ENCODE results near the gene SVOP. TPM values are rescaled to one million over a fixed set of nuclear protein-coding genes. Genes with fewer than 3 reads are reported as not detected.
"Not testable (repeated sequence)": the region's sequence is repeated elsewhere in the genome, so short reads cannot be mapped to it uniquely, and the experiment has no call there.

Gene SVOP
- total and polyA plus RNA-seq, 2 donors (not counting 1 experiment from before 2014, with no cell fraction given) = not detected

DNA sequence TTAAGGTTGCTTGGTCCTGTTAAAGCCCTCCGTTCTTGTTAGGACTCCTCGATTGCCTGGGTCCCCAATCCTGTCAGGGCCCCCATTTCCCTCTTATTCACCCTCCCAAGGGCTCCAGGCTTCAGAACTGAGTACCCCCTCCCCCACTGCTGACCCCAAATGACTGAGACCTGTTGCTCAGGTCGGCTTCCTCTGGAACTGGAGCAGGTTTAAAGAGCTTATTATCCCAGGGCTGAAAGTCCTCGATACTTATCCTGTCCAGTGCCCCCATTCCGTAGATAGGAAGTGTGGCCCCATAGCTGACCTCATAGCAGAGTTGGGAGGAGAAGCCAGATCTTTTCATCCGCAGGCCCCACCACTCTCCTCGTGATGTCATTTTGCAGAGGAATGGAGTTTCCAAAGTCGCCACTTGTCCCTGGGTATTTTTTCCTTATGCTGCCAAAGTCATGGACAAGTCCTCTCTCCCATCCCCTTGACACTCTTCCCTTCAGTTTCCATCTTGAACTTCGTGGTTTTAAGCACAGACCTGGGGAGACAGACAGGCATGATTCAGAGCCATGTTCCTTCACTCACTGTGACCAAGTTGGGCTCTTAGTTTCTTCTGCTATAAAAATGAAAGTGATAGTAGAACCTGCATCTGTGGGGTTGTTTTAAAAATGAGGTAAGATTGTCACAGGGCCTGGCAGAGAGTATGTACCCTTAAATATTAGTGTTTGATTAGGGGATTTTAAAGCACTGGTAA, 32.7 kb upstream of the SVOP start:
- Histone ChIP-seq H3K4me1 (ENCODE audit: control insufficient read depth, extremely low read depth, insufficient read depth, low read length) (no peaks in the 10 kb centered on the region), H3K79me2 (ENCODE audit: control insufficient read depth, insufficient read depth, low read length) (no peaks in the 10 kb centered on the region), H3K36me3 (ENCODE audit: control insufficient read depth, insufficient read depth, low read length) (no peaks in the 10 kb centered on the region), H3K4me3 (replicated peaks in 1 of 4; ENCODE audit: control extremely low read depth in 1 of 4, insufficient read depth in 1 of 4, low read depth in 3 of 4, low read length in 4 of 4) (peak overlapping the region; percentile 89 to 98 (median 93)), H3K4me2 (ENCODE audit: extremely low read depth, insufficient read depth, low read length) (peak overlapping the region; percentile 86), H4K20me1 (ENCODE audit: control insufficient read depth, extremely low read depth, insufficient read depth, low read length) (no peaks in the 10 kb centered on the region), H3K27ac (ENCODE audit: insufficient read depth, low read length) (no peak overlapping the region), H3K9ac (ENCODE audit: insufficient read depth, low read length) (peak overlapping the region; percentile 82), H3K27me3 (ENCODE audit: control insufficient read depth, insufficient read depth, low read length) (no peaks in the 10 kb centered on the region), H2AFZ (ENCODE audit: low read length) (peak overlapping the region; percentile 92), H3K9me3 (ENCODE audit: control insufficient read depth, insufficient read depth, low read depth, low read length) (no peaks in the 10 kb centered on the region)
- peak in 1 of 2 donors; percentile 1 for DNase-seq (ENCODE audit: low read depth in 2 of 2)
- TF ChIP-seq EZH2 (IDR thresholded peaks at IDR 0.05; ENCODE audit: low read length, missing control alignments) = no peak
- TF ChIP-seq, protein P1, sequence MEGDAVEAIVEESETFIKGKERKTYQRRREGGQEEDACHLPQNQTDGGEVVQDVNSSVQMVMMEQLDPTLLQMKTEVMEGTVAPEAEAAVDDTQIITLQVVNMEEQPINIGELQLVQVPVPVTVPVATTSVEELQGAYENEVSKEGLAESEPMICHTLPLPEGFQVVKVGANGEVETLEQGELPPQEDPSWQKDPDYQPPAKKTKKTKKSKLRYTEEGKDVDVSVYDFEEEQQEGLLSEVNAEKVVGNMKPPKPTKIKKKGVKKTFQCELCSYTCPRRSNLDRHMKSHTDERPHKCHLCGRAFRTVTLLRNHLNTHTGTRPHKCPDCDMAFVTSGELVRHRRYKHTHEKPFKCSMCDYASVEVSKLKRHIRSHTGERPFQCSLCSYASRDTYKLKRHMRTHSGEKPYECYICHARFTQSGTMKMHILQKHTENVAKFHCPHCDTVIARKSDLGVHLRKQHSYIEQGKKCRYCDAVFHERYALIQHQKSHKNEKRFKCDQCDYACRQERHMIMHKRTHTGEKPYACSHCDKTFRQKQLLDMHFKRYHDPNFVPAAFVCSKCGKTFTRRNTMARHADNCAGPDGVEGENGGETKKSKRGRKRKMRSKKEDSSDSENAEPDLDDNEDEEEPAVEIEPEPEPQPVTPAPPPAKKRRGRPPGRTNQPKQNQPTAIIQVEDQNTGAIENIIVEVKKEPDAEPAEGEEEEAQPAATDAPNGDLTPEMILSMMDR (conservative IDR thresholded peaks at IDR 0.05 in 1 of 2, IDR thresholded peaks at IDR 0.05 in 1 of 2; ENCODE audit: low read depth in 1 of 2, low read length in 2 of 2) = no peak

DNA sequence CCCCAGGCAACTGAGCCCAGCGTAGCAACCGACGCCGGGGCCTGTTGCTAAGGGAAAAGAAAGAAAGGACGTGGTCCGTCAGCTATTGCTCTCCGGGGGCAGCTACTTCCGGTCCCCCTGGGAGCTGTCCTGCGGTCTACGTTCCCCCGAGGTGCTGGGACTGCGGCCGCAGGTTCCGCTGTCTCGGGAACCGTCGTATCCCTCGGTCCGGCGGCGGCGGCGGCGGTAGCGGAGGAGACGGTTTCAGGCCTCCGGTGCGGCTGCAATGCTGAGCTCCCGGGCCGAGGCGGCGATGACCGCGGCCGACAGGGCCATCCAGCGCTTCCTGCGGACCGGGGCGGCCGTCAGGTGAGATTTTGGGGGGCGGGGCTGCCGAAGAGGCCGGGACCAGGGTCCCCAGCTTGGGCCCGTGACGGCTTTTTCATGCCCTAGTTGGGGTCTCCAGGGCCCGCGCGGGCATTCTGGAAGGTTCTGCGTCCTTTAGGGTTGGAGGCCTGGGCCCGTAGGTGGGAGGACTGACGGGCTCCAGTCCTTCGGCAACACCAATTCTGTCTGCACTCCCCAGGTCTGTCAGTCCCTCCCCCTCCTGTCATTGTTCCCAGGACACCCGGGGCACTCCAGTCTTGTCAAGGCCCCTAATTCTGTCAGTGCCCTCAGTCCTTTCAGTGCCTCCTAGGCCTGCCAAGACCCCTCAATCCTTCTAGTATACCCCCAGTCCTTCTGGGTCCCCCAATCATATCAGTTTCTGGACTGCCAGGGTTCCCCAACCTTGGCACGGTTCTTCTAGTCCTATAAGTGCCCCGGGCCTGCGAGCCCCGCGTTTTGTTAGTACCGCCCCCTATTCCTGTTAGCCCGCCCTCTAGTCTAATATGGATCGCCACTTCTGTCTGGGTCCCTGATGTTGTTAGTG, 31.8 kb upstream of the SVOP start, which contains the start of gene USP30:
Gene USP30 (plus strand): TSS at position 163 of the 910 bp plus-strand sequence. CDS start 103 bp downstream, at position 266.
- Histone ChIP-seq H3K27ac (ENCODE audit: insufficient read depth, low read length) (peak within 1 kb of the TSS; percentile 70), H3K4me3 (replicated peaks in 1 of 4; ENCODE audit: control extremely low read depth in 1 of 4, insufficient read depth in 1 of 4, low read depth in 3 of 4, low read length in 4 of 4) (peak within 1 kb of the TSS; percentile 89 to 98 (median 93)), H3K36me3 (ENCODE audit: control insufficient read depth, insufficient read depth, low read length) (no peaks in the 10 kb centered on the region), H3K27me3 (ENCODE audit: control insufficient read depth, insufficient read depth, low read length) (no peaks in the 10 kb centered on the region), H4K20me1 (ENCODE audit: control insufficient read depth, extremely low read depth, insufficient read depth, low read length) (no peaks in the 10 kb centered on the region), H3K9me3 (ENCODE audit: control insufficient read depth, insufficient read depth, low read depth, low read length) (no peaks in the 10 kb centered on the region), H3K4me1 (ENCODE audit: control insufficient read depth, extremely low read depth, insufficient read depth, low read length) (no peaks in the 10 kb centered on the region), H3K9ac (ENCODE audit: insufficient read depth, low read length) (peak within 1 kb of the TSS; percentile 82), H3K79me2 (ENCODE audit: control insufficient read depth, insufficient read depth, low read length) (no peaks in the 10 kb centered on the region), H3K4me2 (ENCODE audit: extremely low read depth, insufficient read depth, low read length) (peak within 1 kb of the TSS; percentile 86), H2AFZ (ENCODE audit: low read length) (peak within 1 kb of the TSS; percentile 92)
- DNase-seq (ENCODE audit: low read depth in 2 of 2) = peak; percentile 84 to 90
- no peak for TF ChIP-seq EZH2 (IDR thresholded peaks at IDR 0.05; ENCODE audit: low read length, missing control alignments)
- TF ChIP-seq, protein P1 (conservative IDR thresholded peaks at IDR 0.05 in 1 of 2, IDR thresholded peaks at IDR 0.05 in 1 of 2; ENCODE audit: low read depth in 1 of 2, low read length in 2 of 2) = no peak

DNA sequence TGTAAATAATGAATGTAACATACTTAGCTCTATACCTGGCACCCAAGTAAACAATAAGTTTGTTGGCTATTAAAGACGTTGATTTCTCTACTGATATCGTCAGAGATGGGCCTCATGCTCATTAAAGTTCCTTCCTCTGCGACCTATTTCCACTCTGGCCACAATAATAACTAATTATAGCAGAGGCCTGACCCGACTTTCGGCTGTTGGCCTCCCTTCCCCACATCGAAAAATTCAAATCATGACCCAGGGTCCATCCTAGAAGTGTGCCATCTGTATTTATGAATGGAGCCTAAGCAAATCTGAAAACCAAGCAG, 31.2 kb upstream of the SVOP start:
- H3K27ac ChIP-seq (ENCODE audit: insufficient read depth, low read length) = peak overlapping the region; percentile 70
- peak overlapping the region; percentile 82 for H3K9ac ChIP-seq (ENCODE audit: insufficient read depth, low read length)
- H3K4me1 ChIP-seq (ENCODE audit: control insufficient read depth, extremely low read depth, insufficient read depth, low read length) = no peaks in the 10 kb centered on the region
- H2AFZ ChIP-seq (ENCODE audit: low read length) = peak overlapping the region; percentile 74
- H3K79me2 ChIP-seq (ENCODE audit: control insufficient read depth, insufficient read depth, low read length) = no peaks in the 10 kb centered on the region
- H3K4me2 ChIP-seq (ENCODE audit: extremely low read depth, insufficient read depth, low read length) = peak overlapping the region; percentile 59
- no peak for TF ChIP-seq EZH2 (IDR thresholded peaks at IDR 0.05; ENCODE audit: low read length, missing control alignments)
- TF ChIP-seq, protein P1 (conservative IDR thresholded peaks at IDR 0.05 in 1 of 2, IDR thresholded peaks at IDR 0.05 in 1 of 2; ENCODE audit: low read depth in 1 of 2, low read length in 2 of 2) = no peak
- peak overlapping the region; percentile 89 to 98 (median 93) for H3K4me3 ChIP-seq (replicated peaks in 1 of 4; ENCODE audit: control extremely low read depth in 1 of 4, insufficient read depth in 1 of 4, low read depth in 3 of 4, low read length in 4 of 4)
- no peaks in the 10 kb centered on the region for H3K36me3 ChIP-seq (ENCODE audit: control insufficient read depth, insufficient read depth, low read length)
- H3K9me3 ChIP-seq (ENCODE audit: control insufficient read depth, insufficient read depth, low read depth, low read length) = no peaks in the 10 kb centered on the region
- no peak for DNase-seq (ENCODE audit: low read depth in 2 of 2)
- no peaks in the 10 kb centered on the region for H3K27me3 ChIP-seq (ENCODE audit: control insufficient read depth, insufficient read depth, low read length)
- H4K20me1 ChIP-seq (ENCODE audit: control insufficient read depth, extremely low read depth, insufficient read depth, low read length) = no peaks in the 10 kb centered on the region

DNA sequence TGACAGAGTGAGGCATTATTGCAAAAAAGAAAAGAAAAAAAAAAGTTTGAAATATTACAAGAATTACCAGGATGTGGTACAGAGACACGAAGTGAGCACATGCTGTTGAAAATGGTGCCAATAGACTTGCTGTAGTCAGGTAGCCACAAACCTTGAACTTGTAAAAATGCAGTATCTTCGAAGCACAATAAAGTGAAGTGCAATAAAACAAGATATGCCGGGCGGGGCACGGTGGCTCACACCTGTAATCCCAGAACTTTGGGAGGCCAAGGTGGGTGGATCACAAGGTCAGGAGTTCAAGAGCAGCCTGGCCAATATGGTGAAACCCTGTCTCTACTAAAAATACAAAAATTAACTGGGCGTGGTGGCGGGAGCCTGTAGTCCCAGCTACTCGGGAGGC, 28.9 kb upstream of the SVOP start:
- not testable (repeated sequence) for H2AFZ ChIP-seq (ENCODE audit: low read length); H3K4me3 ChIP-seq (replicated peaks in 1 of 4; ENCODE audit: control extremely low read depth in 1 of 4, insufficient read depth in 1 of 4, low read depth in 3 of 4, low read length in 4 of 4); H3K79me2 ChIP-seq (ENCODE audit: control insufficient read depth, insufficient read depth, low read length); DNase-seq (ENCODE audit: low read depth in 2 of 2); H3K36me3 ChIP-seq (ENCODE audit: control insufficient read depth, insufficient read depth, low read length); H3K4me2 ChIP-seq (ENCODE audit: extremely low read depth, insufficient read depth, low read length); H3K27ac ChIP-seq (ENCODE audit: insufficient read depth, low read length); H3K4me1 ChIP-seq (ENCODE audit: control insufficient read depth, extremely low read depth, insufficient read depth, low read length); H3K9me3 ChIP-seq (ENCODE audit: control insufficient read depth, insufficient read depth, low read depth, low read length); H3K27me3 ChIP-seq (ENCODE audit: control insufficient read depth, insufficient read depth, low read length); H3K9ac ChIP-seq (ENCODE audit: insufficient read depth, low read length); H4K20me1 ChIP-seq (ENCODE audit: control insufficient read depth, extremely low read depth, insufficient read depth, low read length)
